GM12872 (cell line): Measurements from ENCODE around the gene ARHGEF7.
A peak's percentile ranks its signal among the peaks of the same experiment; 100 is the strongest.

ENCODE experiments used
- TF ChIP-seq, protein P1 (sequence below): IDR thresholded peaks from 3 replicates; pipeline ENCODE4 v1.5.1; 2011; ENCODE audit warnings: low read depth, mild to moderate bottlenecking, low read length, moderate library complexity; ENCODE audit not compliant: insufficient read depth

ARHGEF7 gene

DNA sequence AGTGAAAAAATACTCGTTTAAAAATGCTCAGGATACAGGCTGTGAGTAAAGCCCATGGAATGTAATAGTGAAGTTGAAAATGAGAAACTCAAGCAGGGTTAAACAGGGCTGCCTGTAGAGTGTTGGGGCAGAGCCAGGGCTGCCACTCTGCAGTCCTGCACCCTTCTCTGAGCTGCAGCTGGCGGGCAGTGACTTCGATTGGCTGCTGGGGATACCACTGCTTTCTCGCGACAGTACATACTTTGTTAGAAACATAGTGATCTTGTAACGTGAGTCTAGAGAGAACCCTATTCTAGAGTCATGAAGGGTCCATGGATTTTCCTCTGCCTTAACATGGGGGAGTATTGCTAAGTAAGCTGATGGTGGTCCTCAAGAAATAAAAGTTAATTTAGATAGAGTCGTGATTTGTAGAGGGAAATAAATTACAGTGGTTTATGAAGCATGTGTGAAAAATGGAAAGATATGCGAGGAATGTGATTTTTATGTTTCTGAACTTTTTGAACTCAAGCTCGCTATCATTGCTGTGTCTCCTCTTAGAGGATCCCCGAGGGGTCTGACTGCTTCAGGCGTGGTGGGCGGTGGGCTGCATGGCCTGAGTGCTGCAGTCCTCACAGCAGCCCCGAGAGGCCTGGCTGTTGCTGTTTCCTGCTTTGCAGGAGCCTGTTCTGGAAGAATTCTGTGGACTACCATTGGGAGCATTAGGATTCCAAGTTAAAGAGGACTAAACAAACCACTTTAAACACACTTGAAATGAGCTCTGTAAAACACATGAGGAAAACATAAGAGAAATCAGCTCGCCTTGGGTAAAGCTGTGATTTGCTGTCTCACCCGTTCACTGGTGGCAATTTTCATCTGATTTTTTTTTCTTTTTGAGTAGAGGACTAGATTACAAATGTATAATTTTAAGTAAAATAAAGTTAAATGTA is 95.7 kb downstream of the ARHGEF7 start:
- TF ChIP-seq, protein P1, sequence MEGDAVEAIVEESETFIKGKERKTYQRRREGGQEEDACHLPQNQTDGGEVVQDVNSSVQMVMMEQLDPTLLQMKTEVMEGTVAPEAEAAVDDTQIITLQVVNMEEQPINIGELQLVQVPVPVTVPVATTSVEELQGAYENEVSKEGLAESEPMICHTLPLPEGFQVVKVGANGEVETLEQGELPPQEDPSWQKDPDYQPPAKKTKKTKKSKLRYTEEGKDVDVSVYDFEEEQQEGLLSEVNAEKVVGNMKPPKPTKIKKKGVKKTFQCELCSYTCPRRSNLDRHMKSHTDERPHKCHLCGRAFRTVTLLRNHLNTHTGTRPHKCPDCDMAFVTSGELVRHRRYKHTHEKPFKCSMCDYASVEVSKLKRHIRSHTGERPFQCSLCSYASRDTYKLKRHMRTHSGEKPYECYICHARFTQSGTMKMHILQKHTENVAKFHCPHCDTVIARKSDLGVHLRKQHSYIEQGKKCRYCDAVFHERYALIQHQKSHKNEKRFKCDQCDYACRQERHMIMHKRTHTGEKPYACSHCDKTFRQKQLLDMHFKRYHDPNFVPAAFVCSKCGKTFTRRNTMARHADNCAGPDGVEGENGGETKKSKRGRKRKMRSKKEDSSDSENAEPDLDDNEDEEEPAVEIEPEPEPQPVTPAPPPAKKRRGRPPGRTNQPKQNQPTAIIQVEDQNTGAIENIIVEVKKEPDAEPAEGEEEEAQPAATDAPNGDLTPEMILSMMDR = no peak

DNA sequence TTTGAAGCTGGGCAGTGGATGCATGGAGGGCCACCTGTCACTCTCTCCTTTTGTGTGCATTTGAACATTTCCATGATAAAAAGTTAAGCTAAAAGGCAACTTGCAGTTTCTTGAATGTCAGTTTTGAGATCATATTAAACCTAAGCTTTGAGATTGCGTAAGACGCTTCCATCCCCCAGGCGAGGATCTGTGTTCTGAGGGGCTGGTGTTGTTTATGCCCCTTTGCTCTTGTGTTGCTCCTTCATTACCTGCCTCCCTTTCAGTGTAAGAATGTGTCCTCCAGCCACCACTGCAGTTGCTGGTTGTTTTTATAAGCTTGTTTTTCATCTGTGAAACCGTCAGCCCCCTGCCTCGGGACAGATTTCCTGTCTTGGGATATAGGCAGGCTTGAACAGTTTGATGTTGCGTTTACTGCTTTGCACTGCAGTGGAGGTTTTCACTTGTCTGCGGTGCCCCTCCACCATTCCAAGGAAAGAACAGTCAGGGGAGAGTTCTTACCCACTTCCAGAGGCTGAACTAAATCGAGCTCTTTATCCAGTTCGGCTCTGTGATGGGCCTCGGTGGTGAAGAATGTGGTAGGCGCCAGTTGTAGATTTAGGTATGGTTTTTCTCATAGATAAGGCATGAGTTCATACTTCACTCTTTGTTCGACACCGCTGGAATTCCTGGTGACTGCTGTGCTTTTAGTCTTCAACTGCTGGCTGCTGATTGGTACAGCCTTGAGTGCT is 96.8 kb downstream of the ARHGEF7 start:
- TF ChIP-seq, protein P1 = no peak

DNA sequence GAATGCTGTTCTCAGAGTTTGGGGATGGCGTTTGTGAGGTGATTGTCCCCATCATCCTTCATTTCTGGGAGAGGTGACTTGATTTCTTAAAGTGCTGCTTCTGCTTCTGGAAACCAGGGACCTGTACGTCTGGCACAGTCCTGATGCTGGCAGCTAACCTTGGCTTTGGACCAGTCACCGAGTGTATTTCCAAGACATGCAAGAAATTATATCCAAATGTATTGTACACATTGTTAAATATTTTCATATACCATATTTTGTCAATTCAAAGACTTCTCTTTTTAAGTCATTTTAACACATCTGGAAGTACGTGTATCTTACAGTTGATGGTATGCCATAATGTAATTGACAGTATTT is 97.4 kb downstream of the ARHGEF7 start:
- TF ChIP-seq, protein P1 = no peak

DNA sequence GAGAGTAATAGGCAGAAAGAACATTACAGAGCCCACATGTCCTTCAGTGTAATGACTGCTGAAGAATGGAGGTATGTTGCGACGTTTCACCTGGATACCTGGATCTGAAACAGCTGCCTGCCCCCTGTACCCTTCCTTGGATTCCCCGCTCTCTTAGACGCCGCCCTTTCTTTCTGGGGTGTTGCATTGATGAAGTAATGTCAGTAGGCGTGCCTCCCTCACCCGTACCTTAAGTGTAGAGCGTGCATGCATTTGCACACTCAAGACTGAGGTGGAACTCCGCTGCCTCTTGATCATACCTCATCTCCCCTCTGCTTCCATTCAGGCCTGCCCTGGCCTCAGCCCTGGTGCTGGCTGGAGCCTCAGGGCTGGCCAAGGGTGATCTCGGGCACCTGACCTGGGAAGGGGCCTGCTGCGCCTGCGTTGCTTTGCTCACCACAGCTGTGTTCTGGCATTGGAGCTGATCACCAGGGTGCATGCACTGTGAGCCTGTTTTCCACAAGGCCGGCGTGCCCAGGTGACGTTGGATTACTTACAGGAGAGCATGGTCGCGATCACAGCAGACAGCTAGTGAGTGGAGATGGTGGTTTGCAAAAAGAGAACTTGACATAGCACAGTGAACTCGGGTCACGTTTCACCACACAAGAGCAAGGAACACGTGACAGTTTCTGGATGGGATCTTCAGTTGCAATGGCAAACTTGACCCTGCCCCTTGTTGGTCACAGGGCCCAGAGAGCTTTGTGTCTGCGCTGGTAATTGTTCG is 99.0 kb downstream of the ARHGEF7 start:
- TF ChIP-seq, protein P1 = no peak

DNA sequence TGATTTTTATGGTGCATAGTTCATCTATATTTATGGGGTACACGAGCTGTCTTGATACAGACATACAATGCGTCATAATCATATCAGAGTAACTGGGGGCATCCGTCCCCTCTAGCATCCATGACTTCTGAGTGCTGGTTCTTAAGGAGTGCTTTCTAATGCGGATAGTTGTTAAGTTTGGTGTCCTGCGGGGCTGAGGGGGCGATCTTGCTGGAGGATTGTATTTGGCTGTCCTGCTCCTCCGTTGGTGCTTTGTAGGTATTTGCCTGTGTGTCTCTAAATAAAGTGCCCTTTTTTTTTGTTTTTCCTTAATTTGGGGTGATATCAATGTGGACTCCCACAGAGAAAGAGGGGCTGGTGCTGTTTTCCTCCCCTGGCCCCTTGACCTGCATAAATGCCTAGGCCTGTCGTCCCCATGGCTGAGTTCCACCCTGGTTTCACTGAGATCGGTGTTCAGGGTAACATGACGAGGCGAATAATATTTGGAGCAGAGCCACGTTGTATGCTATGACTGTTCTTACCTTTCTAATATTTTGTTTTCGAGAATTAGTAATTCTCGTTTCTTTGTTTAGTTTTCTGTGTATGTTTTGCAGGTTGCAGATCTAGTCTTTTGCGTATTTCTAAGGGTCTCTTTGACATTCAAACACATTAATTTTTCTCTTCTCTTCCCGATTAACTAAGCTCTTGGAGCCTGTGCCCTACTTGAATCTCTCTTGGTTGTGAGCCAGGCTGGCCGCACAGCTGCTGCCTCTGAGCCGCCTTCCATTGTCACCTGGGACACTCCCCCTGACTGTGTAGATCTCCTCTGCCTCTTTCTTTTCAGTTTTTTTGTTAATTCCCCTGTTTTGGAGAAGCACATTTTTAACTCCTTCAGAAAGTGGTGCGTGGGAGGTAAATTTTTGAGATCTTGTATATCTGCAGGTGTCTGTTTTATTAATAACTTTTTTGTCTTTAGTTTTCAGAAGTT is 100.3 kb downstream of the ARHGEF7 start:
- TF ChIP-seq, protein P1 = no peak

DNA sequence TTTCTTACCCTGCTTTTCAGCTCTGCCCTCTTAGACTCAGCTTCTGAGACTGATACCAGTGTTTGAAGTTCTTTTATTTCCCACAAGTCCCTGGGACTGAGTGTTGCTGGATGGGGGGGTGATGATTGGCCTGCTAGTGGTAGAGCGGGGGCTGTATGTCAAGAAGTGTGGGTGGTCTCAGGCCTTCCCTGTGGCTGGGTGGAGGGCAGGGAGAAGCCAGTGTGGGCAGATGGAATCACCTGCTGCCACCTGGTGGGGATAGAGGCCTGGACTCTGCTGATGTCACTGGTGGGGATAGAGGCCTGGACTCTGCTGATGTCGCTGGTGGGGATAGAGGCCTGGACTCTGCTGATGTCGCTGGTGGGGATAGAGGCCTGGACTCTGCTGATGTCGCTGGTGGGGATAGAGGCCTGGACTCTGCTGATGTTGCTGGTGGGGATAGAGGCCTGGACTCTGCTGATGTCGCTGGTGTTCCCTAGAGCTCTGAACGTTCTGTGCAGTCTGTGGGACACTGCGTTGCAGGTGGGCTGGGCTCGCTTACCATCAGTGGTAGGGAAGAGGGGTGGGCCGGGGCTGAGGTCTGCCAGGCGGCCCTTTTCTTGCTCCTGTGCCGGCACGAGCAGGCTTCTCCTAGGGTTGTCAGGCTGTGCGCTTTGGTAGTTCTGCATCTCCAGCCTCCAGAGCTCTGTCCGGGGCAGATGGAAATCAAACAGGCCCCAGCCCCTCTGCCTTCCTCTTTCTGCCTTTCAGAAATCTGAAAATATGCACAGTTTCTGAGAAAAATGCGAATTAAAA is 101.3 kb downstream of the ARHGEF7 start:
- TF ChIP-seq, protein P1 = peak; percentile 67
